ENCODE measurements around the gene NPTX2.

Gene NPTX2

DNA sequence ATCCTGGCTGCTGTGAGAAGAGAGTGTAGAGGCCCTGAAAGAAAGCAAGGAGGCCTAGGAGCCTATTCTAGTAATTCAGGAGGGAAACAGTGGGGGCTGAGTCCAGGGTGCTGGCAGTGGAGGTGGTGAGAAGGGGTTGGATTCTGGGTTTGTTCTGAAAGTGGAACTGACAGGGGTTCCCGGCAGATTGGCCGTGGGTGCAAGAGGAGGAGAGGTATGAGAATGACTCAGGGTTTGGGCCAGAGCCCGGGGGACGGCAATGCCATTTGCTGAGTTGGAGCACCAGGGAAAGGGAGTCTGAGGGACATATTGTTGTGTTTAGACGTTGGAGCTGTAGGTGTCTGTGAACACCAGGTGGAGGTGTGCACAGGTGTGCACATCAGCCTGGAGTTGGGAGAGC, 38.5 kb downstream of the NPTX2 start:
- no peak for DNase-seq

DNA sequence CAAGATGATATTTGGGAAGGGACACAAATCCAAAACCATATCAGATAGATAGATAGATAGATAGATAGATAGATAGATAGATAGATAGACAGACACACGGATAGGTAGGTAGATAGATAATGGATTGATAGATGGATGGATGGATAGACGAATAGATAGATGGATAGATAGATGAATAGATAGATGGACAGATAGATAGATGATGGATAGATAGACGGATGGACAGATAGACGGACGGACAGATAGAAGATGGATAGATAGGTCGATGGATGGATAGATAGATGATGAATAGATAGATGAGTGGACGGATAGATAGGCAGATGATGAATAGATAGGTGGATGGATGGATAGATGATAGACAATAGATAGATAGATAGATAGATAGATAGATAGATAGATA, 39.8 kb downstream of the NPTX2 start:
- DNase-seq = no peak

- DNase-seq = no peak
Measured at GRCh38 chr7:98657736-98658135, 40.7 kb downstream of the NPTX2 start.

DNA sequence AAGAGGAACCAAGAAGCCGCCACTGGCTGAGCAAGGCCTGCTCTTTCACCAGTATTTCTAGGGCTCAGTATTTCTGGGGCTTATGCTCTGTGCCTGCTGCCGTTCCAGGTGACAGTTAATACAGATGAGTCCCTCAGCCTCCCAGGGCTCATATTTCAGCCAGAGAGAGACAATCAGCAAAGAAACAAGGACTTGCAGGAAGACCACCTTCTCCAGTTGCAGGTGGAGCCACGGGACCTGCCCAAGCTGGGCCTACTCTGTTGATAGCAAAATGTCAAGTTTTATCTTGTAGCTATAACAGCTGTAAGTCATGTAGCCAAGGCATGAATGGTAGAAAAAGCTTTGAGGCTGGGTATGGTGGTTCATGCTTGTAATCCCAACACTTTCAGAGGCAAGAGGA, 42.7 kb downstream of the NPTX2 start:
- DNase-seq = peak; percentile 60

DNA sequence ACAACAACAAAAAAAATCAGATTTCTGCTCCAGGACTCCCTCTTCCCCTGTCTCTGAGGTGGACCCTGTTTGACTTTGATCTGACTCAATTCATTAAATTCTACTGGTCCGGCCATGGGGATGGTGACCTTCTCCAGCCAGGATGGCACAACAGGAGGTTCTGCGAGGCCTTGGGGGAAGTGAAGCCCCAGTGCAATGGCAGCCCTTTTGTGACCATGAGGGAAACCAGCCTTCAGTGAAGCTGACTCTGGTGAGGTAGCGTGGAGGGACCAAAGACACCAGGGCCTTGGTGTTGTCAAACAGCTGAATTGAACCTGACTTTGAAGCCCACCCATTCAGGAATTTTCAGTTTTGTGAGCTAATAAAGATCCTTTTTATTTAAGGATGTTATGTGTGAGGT, 44.5 kb downstream of the NPTX2 start:
- no peak for DNase-seq

DNA sequence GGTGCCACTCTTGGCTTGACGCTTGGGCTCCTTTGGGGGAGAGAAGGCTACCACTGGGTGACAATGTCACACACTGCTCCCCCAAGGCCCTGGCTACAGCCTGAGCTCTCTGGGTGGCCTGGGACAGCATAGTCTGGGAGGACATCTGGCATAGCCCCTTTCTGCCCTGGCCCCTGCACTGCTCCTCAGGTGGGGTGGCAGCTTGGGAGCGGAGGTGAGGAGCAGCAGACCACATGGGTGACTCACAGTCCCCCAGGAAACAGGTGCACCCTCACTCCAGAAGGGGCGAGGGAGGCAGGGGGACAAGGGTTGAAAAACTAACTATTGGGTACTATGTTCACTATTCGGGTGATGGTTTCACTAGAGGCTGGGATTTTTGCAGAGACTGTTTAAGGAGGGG, 45.2 kb downstream of the NPTX2 start:
- DNase-seq = no peak

DNA sequence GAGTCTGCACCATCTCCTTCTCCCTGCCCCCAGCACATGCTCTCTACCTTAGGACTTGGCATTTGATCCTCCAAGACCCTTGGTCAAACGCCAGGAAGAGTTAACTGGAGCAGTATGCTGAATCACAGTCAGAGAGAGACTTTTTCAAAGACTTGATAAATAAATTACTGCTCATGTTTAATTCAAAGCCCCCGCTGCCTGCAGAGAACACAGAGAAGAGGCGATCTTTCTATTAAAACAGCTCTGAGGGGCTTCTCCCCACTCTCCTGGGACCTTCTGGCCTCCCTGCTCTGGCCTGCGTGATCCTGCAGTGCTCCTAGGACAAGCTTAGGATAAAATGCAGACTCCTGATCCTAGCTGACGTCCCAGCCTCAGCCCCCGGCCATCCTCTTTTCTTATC, 47.8 kb downstream of the NPTX2 start:
- no peak for DNase-seq

DNA sequence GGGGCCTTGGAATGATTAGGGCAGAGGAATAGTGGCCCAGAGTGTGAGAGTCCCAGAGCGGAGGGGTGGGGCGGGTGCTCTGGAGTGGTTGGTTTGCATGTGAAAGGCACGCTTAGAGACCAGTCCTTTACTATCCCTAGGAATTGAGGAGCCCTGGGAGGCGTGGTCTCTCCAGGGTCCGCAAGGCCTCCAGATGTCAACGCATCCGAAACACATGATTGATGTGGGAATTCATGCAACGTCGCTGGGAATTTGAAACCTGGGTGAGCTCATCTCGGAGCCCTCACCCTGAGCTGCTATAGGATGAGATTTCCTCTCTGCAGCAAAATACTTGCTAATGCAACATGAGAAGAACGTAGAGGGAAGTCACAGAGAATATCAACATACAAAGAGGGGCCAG, 51.2 kb downstream of the NPTX2 start:
- peak; percentile 89 for DNase-seq

DNA sequence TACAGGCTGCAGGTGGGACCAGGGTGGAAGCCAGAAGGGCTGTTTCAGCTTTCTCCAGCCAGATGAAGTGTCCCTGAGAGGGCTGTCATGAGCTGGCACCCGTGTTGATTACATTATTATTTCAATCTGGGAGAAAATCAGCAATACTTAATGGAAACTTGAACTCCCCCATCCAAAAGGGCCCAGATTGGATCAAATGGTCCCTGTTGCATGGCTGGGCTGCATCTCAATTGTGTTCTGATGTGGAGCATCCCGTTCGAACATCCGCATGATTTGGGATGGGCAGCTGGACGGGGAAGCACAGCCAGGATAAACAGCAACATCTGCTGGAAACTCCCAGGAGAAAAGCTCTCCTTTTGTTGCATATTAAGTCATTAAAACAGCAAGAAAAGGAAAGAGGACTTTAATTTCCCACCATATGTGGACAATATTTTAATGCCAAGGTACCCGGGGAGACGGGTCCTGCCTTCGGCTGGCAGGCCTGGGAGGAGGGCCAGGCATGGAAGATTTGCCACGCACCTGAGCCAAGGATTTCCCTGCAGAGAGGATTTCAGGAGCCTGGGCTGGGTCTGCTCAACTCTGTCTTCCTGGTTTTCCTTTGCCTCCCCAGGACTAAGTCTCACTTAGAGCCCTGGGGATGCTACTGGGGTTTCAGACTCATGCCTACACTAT, 52.4 kb downstream of the NPTX2 start:
- peak; percentile 70 for DNase-seq

DNA sequence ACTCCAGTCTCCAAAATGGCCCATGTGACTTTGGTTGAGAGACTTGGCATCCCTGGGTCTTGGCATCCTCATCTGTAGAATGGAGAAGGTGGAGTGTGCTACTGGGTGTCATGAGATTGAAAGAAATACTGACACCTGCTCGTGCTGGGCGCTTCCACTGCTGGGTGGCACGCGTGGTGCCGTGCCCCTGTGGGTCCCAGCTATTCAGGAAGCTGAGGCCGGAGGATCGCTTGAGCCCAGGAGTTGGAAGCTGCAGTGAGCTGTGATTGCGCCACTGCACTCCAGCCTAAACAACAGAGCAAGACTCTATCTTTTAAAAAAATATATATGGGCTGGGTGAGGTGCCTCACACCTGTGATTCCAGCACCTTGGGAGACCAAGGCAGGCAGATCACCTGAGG, 53.1 kb downstream of the NPTX2 start:
- DNase-seq = no peak

- no peak for DNase-seq
Measured at GRCh38 chr7:98671733-98672331, 54.7 kb downstream of the NPTX2 start.

DNA sequence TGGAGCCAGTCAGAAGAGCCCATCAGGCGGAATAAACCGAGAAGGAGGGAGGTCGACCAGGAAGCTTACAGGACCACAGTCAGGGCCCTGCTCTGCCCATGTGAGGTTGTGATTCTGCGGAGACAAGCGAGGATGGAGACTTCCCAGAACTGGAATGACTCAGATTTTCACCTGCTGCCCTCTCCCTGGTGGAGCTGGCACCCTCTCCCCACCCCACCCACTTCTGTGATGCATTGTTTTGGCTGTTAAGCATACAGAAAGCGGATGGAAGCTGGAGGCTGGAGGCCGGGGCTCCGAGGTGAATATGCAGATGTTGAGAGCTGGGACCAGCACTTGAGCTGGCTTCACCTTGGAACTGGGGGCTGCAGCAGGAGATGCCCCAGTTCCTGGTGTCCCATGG, 57.4 kb downstream of the NPTX2 start:
- DNase-seq = no peak

- DNase-seq = no peak
Measured at GRCh38 chr7:98674881-98675280, 57.8 kb downstream of the NPTX2 start.

- no peak for DNase-seq
Measured at GRCh38 chr7:98678215-98678614, 61.1 kb downstream of the NPTX2 start.

All from NCI-H2171 (cell line).